G401.6 (cell line): ENCODE results near the gene JUND.

Experiments used
- FAIRE-seq: peaks from 2 replicates; lab custom pipeline; 2012; peaks lifted over from hg19 to GRCh38; lab: Jason Lieb, UNC

The JUND gene

DNA sequence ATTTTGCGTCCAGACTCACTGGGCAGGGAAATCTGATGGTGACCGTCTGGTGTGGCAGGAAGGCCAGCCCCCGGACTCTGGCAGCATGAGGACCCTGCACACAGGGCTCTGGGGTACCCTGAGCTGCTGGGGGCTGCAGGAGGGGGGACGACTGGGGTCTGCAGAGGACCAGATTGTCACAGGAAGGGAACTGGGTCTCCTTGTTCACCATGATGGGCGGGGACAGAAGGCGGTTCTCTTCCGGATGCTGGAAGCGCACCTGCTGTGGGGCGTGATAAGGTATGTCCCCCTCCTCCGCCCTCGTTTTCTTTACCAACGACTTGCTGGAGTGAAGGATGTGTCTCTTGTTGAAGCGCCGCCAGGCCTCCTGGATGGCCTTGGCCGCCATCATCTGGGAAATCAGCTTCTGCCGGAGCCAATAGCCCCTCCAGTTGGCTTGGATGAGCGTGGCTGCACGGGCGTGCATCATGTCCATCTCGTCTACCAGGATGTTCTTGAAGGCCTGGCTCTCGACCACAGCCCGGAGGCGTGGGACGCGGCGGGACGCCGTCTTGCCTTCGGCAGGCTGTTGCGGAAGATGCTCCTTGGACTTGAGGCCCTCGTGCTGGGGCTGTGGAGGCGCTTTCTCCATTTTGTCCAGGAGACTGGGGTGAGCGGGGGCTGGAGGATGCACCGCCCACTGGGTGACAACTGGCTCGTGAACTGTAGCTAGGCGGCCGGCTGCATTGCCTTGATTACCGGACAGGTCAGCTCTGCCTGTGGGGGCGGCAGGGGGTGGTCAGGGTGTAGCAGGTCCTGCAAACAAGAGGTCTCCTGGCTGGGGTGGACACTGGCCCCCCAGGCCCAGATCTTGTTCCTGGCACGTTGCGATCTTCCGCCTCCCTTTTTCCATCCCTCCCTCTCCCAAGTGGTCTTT lies 14.4 kb downstream of the JUND start:
- no peak for FAIRE-seq

DNA sequence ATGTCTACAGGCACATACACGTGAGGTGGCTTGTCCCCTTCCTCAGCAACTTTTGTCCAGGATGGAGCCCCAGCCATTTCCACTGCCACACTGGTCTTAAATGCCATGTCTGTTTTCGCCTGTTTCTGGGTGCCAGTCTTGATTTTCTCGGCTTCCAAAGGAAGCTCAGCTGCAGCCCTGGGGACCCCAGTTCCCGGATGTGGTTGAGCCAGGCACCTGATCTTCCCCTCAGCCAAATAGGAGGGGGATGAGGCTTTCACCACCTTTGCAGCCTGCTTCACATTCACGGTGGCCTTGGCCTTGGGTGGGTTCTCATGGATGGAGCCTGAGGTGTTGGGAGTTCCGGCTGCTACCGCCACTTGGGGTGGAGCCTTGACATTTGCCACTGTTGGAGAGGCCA lies 15.8 kb downstream of the JUND start:
- no peak for FAIRE-seq

DNA sequence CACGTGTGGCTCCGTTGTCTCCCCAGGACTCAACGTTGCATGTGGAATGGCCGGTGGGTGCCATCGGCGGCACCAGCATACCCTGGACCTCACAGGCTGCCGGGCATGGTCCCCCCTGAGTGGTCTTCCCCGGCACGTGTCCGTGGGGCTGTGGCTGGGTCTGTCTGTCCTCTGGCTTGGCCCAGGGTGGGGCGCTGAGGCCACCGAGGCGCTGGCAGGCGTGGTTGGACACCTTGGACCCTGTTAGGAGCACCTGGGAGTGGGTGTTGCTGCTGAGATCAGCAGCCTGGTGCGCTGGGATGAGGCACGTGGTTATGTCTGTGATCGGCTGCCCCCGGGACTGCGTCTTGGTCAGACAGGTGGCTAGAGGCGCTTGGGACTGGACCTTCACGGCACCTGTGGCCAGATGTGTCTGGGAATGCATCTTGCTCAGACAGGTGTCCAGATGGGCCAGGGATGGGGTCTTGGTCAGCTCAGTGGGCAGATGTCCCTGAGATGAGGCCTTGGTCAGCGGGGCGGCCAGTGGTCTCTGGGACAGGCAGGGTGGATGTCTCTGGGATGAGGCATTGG lies 16.4 kb downstream of the JUND start:
- FAIRE-seq = no peak

DNA sequence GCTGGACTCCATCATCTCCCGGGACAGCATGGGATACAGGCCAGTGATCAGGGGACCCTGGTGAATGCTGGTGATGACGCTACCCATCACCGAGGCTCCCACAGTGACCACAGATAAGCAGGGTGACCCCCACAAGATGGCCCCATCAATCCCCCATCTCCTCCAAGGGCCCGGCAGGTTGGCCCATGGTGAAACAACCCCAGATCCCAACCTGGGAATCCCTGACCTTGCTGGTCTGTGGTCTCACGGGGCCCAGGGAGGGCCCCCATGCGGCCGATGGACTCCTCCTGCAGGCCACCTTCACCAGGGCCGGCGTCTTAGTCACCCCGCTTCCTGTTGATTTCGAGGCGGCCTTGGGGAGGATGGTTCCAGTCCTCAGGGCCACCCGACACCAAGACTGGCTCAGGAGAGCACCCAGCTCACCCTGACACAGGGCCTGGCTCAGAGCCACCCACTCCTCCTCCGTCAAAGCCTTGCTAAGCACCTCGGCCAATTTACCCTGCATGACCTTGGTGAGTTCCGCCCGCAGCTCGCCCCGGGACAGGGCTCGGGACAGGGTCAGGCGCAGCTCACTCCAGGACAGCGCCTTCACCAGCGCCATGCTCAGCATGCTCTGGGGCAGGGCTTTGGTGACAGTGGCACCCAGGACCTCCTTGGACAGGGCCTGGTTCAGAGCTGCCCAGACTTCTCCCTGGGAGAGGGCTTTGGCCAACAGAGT lies 17.1 kb downstream of the JUND start:
- FAIRE-seq = no peak

DNA sequence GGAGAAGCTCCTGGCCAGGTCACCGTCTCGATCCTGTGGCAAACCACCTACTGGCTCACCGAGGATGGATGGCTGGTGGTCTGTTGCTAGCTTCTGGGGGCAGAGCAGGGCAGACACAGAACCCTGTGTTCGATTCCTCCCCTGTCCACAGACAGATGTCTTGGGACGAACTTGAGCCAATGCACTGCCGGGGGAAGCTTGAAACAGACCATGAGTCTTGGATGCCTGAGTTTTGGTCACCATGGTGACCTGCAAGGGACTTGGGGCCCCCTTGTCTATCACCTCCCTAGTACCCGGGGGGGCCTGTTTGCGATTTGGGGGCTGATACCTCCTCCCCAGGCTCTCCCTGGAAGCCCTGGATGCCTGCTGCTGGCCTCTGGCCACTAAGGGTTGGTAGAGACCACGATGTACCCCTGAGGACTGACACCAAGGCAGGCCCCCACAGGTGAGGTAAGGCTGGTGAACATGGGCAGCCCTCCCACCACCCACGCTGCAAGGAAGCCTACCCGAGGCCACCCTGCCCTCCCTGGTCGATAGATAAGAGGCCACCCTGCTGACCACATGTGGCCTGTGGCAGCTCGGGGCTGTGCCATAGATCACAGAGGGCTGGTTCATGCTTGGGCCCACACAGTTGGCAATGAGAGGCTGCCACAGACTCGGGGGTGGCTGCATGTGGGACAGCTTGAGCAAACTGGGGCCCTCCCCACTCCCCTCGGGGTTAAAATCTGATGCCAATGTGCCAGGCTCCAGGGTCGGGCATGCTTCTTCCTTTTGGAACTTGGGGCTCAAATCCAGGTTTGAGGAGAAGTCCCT lies 17.9 kb downstream of the JUND start:
- no peak for FAIRE-seq

DNA sequence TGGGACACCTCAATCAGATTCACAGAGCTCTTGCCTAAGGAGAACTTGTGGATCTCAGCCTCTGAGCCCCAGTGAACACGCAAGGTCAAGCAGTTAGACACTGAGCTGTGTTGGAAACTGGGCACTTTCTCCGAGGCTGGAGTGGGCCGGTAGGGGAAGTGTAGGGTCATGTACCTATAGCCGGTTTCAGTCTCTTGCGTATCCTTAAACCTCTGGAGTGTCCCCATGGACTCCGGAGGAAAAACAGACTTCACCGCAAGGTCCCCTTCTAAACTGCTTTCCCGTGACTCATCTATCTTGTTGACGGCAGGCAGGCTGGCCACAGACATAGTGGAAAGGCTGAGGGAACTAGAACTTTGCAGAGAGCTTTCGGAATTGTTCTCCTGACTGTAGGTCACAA lies 18.5 kb downstream of the JUND start:
- no peak for FAIRE-seq

DNA sequence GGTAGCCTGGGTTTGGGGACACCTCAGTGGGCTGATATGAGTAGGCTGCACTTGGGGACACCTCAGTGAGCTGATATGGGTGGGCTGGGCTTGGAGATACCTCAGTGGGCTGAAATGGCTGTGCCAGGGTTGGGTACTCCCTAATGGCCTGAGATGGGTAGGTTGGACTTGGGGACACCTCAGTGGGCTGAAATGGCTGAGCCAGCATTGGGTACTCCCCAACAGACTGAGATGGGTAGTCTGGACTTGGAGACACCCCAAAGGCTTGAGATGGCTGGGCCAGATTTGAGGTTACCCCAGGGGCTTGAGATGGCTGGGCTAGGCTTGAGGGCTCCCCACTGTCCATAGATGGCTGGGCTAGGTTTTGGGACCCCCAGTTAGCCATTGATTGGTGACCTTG lies 19.3 kb downstream of the JUND start:
- FAIRE-seq = no peak

DNA sequence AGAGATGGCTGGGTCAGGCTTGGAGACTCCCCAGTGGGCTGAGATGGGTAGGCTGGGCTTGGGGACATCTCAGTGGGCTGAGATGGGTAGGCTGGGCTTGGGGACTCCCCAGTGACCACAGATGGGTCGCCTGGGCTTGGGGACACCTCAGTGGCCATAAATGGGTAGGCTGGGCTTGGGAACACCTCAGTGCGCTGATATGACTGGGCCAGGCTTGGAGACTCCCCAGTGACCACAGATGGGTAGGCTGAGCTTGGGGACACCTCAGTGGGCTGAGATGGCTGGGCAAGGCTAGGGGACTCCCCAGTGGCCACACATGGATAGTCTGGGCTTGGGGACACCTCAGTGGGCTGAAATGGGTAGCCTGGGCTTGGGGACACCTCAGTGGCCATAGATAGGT lies 19.9 kb downstream of the JUND start:
- FAIRE-seq = no peak

DNA sequence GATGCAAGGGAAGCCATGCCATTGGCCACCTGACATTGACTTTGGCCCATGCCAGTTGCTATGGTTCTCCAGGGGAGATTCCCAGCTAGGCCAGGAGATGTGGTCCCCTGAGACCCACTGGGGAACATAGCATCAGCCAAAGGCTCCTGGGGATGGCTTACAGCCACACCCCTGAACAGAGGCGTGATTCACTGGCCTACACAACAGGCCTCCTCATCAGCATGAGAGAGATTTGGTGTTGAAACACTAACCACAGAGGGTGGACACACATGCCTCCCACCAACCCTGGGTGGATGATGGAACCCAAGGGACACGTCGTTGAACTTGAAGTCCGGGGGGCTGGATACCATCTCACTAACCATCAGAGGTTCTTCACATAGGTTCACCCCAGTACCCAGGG lies 21.5 kb downstream of the JUND start:
- FAIRE-seq = no peak

DNA sequence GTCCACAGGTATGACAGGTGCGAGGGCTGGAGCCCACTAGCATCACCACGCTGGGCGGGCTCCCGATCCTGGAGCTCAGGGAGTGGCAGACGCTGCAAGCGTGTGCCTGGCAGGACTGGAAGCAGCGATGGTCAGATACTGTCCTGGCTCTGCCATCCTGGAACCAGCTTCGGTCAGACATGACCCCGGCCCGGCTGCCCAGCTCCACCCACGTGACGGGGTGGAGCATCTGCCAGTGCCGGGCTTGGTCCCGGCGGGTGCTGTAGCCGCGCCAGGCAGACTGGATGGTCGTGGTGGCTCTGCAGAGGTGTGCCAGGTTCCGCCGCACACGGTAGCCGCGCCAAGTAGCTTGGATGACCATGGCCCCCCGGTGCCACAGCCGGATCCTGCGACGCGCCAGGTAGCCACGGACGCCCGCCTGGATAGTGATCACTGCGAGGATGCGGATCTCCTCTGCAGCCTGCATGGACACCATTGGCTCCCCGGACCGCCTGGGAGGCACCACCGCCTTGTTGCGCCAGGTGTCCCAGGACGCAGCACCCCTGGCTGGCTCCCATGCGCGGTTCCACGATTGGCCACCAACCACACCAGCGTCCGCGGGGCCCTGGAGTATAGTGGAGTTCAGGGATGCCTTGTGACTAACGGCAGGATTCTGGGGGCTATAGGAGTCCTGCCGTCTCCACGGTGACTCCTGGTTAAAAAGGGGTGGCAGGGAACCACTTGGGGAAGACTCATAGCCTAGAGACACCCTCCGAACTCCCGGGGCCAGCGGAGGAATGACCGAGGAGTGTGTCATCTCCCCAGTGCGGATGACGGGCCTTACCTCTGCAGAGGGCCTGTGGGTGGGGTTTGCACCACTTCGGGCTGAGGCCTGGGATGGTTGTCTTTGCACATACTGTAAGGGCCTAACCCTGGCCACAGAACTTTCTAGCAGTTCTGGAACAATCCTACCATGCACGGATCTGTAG lies 23.6 kb downstream of the JUND start:
- no peak for FAIRE-seq

DNA sequence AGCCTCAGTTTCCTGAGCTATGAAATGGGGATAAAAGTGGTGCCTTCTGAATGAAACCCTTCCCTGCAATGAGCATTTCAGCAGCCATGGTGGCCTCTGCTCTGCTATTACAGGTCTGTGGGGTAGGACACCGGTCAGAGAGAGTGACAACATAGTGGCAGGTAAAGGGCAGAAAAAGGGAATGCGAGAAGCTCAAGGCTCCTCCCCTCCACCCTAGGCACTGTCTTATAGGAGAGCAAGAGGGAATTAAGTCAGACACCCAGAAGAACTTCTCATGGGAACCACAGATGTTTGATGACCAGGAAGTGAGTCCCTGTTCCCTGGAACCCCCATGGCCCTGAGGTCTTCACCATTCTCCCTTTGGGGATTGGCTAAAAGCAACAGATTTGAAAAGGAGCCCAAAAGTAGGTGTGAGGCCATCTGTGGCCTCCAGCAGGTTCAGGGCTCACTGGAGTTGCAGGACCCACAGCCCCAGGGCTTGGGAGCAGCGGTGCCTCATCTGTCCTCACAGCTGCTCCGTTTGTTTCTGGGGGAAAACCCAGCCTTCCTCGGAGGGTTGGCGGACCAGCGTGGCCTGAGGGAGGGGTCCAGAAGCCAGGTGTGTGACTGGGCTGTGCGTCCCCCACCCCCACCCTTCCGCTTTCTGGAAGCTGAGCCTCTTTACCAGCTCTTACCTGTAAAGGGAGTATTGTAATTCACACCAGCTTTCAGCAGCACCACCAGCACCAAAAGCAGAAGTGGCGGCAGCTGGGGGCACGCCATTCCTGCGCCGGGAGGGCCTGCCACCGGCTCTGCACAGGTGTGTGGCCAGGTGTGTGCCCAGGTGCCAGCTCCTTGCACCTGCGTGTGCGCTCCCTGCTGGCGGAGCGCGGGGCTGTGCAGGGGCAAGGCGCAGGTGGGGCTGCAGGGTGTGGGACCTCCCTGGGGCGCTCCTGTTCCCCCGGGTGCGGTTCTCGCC lies 26.6 kb downstream of the JUND start:
- no peak for FAIRE-seq

DNA sequence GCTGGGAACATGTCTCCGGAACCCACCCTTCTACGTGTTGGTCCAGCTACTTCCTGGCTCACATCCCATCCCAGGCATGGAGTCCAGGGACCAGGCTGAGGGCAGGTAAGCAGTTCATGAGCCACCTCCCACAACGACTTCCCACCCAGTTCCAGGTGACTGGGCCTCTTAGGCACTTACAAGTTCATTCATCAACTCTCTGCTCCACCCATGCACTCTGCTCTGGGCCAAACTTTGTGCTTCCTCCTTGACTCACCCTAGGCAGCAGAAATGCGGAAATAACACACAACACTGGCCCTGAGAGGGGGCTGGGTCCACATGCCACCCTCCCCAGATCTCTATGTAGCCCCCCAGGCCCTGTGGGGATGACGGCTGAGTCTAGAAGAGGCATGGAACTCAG lies 27.7 kb downstream of the JUND start:
- no peak for FAIRE-seq

DNA sequence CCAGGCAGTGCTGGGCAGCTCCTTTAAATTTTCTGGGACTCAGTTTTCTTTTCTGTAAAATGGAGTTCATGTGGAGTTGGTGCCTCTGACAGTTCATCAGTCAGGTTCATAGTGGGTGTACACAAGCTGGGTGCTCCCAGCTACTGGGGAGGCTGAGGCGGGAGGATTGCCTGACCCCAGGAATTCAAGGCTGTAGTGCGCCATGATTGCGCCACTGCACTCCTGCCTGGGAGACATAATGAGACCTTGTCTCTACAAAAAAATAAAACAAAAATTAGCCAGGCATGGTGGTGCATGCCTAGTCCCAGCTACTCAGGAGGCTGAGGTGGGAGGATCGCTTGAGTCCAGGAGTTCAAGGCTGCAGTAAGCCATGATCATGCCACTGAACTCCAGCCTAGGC lies 28.3 kb downstream of the JUND start:
- FAIRE-seq = no peak

DNA sequence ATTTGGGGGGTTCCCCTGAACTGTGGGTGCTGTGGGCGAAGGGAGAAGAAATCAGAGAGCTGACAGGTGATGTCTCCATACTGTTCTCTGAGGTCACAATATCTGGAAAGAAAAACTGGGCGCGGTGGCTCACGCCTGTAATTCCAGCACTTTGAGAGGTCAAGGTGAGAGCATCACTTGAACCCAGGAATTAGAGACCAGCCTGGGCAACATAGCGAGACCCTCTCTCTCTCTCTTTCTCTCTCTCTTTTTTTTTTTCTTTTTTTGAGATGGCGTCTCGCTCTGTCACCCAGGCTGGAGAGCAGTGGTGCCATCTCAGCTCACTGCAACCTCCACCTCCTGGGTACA lies 29.1 kb downstream of the JUND start:
- no peak for FAIRE-seq

DNA sequence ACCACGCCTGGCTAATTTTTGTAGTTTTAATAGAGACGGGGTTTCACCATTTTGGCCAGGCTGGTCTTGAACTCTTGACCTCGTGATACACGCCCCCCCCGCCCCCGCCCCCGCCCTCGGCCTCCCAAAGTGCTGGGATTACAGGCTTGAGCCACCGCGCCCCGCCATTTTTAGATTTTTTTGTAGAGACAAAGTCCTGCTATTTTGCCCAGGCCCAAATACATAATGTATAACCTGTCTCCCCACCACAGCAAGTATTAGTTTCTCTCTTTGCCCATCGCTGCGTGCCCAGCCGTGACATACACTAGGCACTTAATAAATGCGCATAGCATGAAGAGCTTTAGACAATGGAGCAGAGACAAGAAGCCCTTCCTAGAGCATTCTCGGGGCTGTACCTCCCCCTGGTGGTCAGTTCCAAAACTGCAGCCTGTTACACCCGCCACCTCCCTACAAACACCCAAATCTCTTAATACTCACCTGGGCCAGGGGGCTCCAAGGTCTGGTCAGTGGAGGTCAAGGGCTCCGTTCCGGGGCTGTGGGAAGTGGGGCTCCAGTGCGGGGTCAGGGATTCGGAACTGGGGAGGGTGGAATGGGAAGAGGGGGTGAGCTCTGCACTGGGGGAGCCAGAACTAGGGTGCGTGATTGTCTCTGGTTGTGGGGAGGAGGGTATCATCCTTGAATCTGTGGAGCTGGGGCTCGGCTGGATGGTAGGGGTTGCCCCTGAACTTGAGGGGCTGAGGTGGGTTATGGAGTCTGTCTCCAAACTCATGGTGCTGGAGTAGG lies 29.6 kb downstream of the JUND start:
- peak; percentile 73 for FAIRE-seq

DNA sequence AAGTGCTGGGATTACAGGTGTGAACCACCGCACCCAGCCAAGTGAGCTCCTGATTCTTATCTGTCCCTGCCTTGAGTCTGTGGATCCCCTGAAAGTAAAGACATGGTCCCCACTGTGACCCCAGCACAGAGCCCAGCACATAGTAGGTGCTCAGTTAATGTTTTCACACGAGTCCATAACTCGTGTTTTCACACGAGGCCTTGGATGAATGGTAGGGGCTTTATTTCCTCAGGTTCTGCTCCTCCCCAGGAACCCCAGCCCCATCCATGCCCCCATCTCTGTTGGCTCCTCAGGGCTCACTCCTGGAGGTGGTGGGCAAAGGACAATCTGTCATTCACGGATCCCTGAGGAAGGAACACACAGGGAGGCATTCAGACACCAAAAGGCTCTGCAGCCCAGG lies 31.6 kb downstream of the JUND start:
- FAIRE-seq = no peak

DNA sequence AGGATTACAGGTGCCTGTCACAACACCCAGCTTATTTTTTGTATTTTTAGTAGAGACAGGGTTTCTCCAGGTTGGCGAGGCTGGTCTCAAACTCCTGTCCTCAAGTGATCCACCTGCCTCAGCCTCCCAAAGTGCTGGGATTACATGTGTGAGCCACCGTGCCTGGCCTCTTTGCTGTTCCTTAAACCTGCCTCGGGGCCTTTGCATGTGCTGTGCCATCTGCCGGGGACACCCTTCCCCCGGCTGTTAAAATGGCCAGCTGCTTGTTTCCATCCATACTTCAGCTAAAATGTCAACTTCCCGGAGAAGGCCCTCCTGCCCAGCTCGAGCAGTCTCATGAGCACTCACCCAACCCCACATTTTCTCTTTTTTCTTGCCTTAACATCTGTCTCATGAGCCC lies 36.1 kb downstream of the JUND start:
- FAIRE-seq = no peak

DNA sequence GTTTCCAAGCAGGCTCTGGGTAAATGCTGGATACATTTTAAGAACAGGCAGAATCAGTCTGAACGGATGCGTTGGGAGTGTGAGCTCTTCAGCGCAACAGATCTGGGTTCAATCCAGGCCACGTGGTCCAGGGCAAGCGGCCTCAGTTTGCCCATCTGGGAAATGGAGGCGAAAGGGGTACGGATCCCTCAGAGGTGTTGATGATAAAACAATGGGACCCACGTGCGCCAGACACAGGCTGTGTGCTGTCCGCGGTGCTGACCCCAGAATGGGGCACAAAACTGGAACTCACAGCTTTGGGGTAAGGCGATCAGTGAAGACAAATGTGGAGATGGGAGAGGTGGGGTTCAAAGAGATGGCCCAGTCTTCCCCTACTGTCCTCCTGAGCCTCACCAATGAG lies 42.1 kb downstream of the JUND start:
- FAIRE-seq = no peak

DNA sequence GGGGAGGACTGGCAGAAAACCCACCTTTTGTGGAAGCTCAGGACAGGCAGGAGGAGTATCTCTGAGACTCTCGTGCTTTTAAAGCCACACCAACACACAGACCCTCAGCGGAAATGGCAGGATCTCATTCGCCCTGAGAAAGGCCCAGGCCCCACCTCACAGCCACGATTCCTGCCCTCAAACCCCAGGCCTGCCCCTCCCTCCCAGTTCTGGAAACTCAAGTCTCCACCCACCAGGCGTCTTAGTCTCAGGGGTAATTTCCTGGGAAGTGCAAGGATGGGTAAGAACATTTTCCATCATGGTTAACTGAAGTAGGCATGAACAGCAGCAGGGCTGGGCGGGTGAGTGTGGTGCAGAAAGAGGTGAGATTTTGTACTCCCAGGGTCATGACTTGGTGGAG lies 47.2 kb downstream of the JUND start:
- FAIRE-seq = no peak
